Measurements from ENCODE around the gene MLLT6.

- TF ChIP-seq, protein P1, sequence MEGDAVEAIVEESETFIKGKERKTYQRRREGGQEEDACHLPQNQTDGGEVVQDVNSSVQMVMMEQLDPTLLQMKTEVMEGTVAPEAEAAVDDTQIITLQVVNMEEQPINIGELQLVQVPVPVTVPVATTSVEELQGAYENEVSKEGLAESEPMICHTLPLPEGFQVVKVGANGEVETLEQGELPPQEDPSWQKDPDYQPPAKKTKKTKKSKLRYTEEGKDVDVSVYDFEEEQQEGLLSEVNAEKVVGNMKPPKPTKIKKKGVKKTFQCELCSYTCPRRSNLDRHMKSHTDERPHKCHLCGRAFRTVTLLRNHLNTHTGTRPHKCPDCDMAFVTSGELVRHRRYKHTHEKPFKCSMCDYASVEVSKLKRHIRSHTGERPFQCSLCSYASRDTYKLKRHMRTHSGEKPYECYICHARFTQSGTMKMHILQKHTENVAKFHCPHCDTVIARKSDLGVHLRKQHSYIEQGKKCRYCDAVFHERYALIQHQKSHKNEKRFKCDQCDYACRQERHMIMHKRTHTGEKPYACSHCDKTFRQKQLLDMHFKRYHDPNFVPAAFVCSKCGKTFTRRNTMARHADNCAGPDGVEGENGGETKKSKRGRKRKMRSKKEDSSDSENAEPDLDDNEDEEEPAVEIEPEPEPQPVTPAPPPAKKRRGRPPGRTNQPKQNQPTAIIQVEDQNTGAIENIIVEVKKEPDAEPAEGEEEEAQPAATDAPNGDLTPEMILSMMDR (IDR thresholded peaks at IDR 0.05) = no peak
- TF ChIP-seq ZFX (IDR thresholded peaks at IDR 0.05; ENCODE audit: borderline replicate concordance) = no peak
Measured at GRCh38 chr17:38721802-38722201, 16.7 kb downstream of the MLLT6 start.

Data from 22Rv1 (cell line).